ENCODE measurements around the gene PRUNE1.
A peak's percentile ranks its signal among the peaks of the same experiment; 100 is the strongest.

Gene PRUNE1

DNA sequence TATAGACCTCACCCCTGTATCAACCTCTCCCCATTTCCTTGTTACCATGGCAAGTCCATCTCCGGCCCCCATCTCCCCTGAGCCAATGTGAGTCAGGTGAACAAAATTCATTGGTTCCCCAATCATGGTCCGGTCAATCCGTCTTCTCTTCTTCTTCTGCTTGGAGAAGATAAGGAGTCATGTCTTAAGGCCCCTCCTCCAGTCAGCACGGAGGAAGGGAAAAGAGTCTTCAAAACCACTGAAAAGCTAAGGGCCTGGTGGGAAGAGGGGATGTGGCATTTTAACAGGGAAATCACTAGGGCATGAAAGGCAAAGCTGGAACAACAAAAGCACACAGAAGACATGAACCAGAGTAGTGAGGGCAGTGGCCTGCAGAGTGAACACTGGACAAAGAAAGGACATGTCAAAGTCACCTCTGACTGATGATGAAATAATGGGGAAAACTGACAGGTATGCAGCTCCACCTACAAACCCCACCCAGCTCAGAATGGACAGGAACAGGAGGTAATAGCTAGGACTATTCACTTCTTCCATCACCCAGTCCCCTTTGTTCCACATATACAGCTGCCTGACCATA lies 46.8 kb downstream of the PRUNE1 start:
- DNase-seq = no peak

DNA sequence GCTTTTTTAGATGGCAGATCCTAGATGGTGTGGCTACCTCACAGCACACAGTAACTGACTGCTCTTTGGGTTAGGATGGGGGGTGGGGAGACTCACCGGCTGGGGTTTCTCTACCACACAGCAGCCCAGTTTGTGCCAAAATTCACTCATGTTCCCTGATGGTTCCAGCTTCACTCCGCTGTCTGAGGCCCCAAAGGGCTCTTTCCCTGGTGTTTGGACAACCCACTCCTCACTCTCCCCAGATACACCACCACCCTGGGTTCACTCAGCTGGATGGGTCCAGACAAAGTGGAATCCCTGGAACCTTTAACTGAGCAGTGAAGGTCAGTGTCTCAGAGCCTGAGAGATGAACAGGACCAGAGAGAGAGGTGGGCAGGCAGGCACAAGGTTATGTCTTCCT lies 47.3 kb downstream of the PRUNE1 start:
- no peak for DNase-seq

DNA sequence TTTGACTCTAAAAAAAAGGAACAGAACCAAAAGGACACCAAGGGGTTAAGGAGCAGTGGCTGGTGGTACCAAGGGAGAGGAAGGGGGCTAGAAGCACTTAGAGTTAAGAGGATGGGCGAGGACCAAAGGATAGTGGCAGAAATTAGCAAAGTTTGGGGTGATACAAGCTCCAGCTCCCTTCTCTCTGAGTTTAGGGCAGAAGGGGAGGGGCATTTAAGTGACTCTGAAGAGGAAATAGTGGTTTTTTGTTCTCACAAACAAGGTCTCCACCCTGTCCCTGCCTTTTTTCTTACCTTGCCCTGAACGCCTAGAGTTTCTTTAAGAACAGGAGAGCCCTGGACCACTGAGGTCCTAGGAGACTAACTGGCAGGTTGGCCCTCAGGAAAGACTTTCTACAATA lies 47.9 kb downstream of the PRUNE1 start:
- DNase-seq = no peak

GRCh38 chr1:151058692-151059091 lies 50.4 kb downstream of the PRUNE1 start:
- no peak for DNase-seq

GRCh38 chr1:151059109-151060006 lies 51.1 kb downstream of the PRUNE1 start, which contains the start of gene CDC42SE1:
Gene CDC42SE1 (minus strand): TSS chr1:151059622. CDS start chr1:151055730, 3,892 bp downstream.
- peak; percentile 72 for DNase-seq

DNA sequence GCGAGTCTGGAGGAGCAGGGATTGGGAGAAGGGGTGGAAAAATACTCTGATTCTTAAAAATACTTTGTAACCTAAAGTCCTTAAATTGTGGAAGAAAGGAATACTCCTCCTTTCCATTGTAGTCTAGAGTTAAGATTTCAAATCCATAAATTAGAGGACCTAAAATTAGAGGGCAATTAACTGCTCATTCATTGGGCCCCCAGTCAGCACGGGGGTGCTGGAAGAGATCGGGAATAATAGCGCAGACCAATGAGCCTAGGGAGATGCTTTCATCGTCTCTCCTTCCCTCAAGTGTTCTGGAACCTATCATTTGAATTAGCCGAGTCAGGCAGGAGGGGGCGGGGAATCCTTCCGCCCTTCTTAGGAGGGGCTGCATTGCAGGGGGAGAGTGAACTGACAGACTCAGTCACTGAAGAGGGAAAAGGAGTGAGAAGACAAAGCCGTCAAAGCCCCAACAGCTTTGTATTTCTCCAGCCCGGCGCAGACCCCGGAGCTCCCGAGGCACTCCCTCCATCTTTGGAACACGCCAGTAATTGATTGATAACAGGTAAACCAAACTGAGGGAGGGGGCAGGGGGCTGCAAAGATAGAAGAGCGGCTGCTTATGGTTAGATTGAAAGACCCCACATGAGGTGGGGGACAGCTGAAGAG lies 51.9 kb downstream of the PRUNE1 start, which contains the start of gene MLLT11:
Gene MLLT11, plus strand, starts transcription at position 391 of the 650 bp plus-strand sequence. CDS start 6,828 bp downstream, outside the sequence.
- DNase-seq = peak; percentile 66

DNA sequence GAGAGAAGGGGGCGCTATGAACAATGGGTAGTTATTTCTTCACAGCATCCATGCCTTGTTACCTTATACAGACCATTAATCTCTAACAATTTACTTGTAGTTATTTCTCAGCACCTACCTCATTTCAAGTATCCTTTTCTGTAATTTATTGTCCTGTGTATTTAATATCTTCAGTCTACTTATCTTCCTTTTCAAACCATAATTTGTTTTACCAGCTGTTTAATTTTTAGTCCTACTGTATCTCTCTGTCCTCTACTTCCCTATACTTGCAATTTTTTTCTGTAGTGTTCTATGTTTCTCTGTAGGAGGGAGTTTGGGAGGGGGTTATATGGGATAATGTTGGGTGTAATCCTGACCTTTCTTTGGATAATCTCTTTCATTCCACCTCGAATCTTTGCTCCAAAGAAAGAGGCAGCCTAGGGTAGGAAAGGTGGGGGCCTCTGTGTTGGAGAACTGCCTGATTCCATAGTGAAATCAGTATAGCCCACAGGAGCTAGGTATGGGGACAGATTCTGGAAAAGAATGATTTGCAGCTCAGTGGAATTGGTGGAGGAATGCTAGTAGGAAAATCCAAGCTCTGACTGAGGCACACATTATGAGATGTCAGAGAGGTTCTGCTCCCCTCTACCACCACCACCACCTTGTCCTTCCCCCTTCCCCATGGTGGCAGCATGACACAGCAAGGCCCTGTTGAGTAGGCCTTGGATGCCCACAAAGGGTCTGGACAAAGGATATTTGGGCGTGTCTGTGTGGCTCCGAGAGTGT lies 52.6 kb downstream of the PRUNE1 start:
- peak; percentile 39 for DNase-seq

DNA sequence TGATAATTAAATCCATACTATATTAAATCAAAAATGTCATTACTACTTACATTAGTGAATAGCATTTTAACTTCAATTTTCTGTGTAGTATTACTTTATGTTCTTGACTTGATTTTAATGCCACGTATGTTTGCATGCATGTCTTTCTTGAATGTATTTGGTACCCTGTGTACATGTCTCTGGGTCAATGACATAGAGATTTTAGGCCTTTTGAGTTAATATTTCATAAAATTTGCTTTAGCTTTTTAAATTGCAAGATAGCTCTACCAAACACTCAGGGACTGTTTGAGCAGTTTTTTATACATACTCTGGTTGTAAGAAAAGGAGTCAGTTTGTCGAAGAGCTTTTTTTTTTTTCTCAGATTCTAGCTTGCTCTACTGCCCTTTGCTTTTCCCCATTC lies 53.5 kb downstream of the PRUNE1 start:
- no peak for DNase-seq

DNA sequence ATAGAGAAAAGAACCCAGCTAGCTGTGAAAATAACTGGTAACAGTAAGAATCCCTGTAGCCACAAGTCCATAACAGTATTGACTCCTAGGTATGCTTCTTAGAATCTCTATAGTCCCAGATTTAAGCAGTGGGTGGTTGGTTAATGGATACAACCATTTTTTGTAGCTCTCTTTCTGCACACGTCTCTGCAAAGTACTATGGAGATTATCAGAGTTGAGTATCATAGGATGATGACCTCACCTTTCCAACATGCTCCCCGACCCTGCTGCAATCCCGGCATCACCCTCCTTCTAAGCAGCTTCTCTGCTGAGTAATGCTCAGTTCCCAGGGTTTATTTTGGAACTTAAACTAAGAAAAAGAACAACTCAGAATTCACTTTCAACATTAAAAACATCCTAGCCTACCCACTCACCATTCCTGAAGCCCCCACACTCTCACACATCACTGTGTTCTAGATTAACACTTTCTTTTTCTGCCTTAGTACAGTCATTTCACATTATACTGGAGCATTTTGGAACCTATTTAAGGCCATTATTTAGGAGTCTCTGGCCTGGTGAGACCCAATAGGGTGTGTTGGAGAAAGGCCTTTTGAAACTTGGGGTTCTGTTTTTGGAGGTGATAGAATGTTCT lies 54.6 kb downstream of the PRUNE1 start:
- no peak for DNase-seq

GRCh38 chr1:151065089-151065645 lies 56.9 kb downstream of the PRUNE1 start:
- DNase-seq = no peak

GRCh38 chr1:151067185-151067584 lies 58.9 kb downstream of the PRUNE1 start:
- DNase-seq = no peak

DNA sequence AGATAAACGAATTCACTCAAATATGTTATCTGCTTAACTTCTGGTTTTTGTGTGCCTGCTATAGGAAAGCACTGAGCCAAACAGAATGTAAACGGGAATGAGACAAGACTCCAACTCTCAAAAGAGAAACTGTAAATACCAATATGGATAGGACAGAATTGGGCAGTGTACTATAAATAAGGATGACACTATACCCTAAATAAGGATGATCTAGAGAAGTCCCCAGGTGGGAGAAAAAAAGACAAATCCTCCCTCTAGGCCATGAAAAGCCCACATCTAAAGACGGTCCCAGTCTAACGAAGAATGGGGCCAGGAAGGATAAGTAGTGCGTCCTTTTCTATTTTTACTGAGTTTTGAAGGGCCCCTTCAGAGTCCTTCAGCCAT lies 60.8 kb downstream of the PRUNE1 start:
- DNase-seq = no peak

GRCh38 chr1:151070474-151071276 lies 62.4 kb downstream of the PRUNE1 start, which contains the start of gene GABPB2:
Gene GABPB2 (plus strand): TSS chr1:151070761. CDS start chr1:151088190, 17,429 bp downstream.
- peak; percentile 91 for DNase-seq

- DNase-seq = no peak
Measured at GRCh38 chr1:151072224-151072623, 64.0 kb downstream of the PRUNE1 start.

Measured in NCI-H774 (cell line).